GM23338 (cell line): ENCODE data around the gene DTNBP1. TPM values are rescaled to one million over a fixed set of nuclear protein-coding genes. Genes with fewer than 3 reads are reported as not detected.
A peak's percentile ranks its signal among the peaks of the same experiment; 100 is the strongest.

Experiments
- ATAC-seq: fragments of 200-7000 bp; cut with Tn5 transposase; 3 replicates; pipeline ENCODE4 v1.9.1; 2020
- DNase-seq: peaks from one replicate; pipeline ENCODE4 v3.0.0-alpha.2; 2015; ENCODE audit warnings: low spot score
- H2AFZ ChIP-seq: fragments of 200-600 bp; sonication (generic); 2 replicates; pipeline ENCODE4 v1.8.0; 2016; ENCODE audit warnings: antibody characterized with exemption, mild to moderate bottlenecking, moderate library complexity
- H3F3A ChIP-seq: fragments of 200-600 bp; sonication (generic); replicated peaks from 2 replicates; pipeline ENCODE4 v1.8.0; 2017; ENCODE audit warnings: antibody characterized with exemption, mixed run types, low read depth
- H3K27ac ChIP-seq: fragments of 200-600 bp; sonication (generic); 2 replicates; pipeline ENCODE4 v1.6.1; 2016; ENCODE audit warnings: low read depth
- H3K27me3 ChIP-seq: fragments of 200-600 bp; sonication (generic); 2 replicates; pipeline ENCODE4 v1.8.0; 2016; ENCODE audit warnings: mild to moderate bottlenecking, mixed run types, moderate library complexity; ENCODE audit not compliant: insufficient read depth
- H3K36me3 ChIP-seq: fragments of 200-600 bp; sonication (generic); 2 replicates; pipeline ENCODE4 v1.8.0; 2016; ENCODE audit warnings: mild to moderate bottlenecking; ENCODE audit not compliant: insufficient read depth
- H3K4me1 ChIP-seq: fragments of 200-600 bp; sonication (generic); 2 replicates; pipeline ENCODE4 v1.8.0; 2016; ENCODE audit warnings: mild to moderate bottlenecking, moderate library complexity; ENCODE audit not compliant: insufficient read depth
- H3K4me2 ChIP-seq: fragments of 200-600 bp; sonication (generic); 2 replicates; pipeline ENCODE4 v1.7.1; 2017; ENCODE audit warnings: mixed run types
- H3K4me3 ChIP-seq: fragments of 200-600 bp; sonication (generic); 2 replicates; pipeline ENCODE4 v1.6.1; 2016; ENCODE audit warnings: mixed run types
- H3K79me2 ChIP-seq: fragments of 200-600 bp; sonication (generic); replicated peaks from 2 replicates; pipeline ENCODE4 v1.8.0; 2017; ENCODE audit warnings: mild to moderate bottlenecking; ENCODE audit not compliant: insufficient read depth
- H3K9me2 ChIP-seq: fragments of 200-600 bp; sonication (generic); 2 replicates; pipeline ENCODE4 v1.8.0; 2017; ENCODE audit not compliant: insufficient read depth
- H4K20me1 ChIP-seq: fragments of 200-600 bp; sonication (generic); replicated peaks from 2 replicates; pipeline ENCODE4 v1.8.0; 2017; ENCODE audit warnings: mild to moderate bottlenecking; ENCODE audit not compliant: insufficient read depth
- H3K27ac Mint-ChIP-seq: 2 replicates; pipeline ENCODE4 v1.8.0; 2020; ENCODE audit warnings: inconsistent platforms, mild to moderate bottlenecking, moderate library complexity, mixed read lengths
- H3K27me3 Mint-ChIP-seq: 3 replicates; pipeline ENCODE4 v1.8.0; 2022; ENCODE audit warnings: low read depth, mild to moderate bottlenecking, moderate library complexity, mixed read lengths, inconsistent platforms; ENCODE audit not compliant: insufficient read depth, poor library complexity
- H3K36me3 Mint-ChIP-seq: 3 replicates; pipeline ENCODE4 v1.8.0; 2021; ENCODE audit warnings: low read depth, mild to moderate bottlenecking, inconsistent platforms, moderate library complexity, mixed read lengths
- H3K4me1 Mint-ChIP-seq: 3 replicates; pipeline ENCODE4 v1.8.0; 2020; ENCODE audit warnings: mild to moderate bottlenecking, inconsistent platforms, mixed read lengths
- H3K4me3 Mint-ChIP-seq: 3 replicates; pipeline ENCODE4 v1.8.0; 2021; ENCODE audit warnings: moderate library complexity, mild to moderate bottlenecking, inconsistent platforms, mixed read lengths
- H3K9me3 Mint-ChIP-seq: 3 replicates; pipeline ENCODE4 v1.8.0; 2020; ENCODE audit warnings: moderate library complexity, mild to moderate bottlenecking, inconsistent platforms, mixed read lengths
- EZH2 ChIP-seq: fragments of 200-600 bp; sonication (generic); IDR thresholded peaks from one replicate; pipeline ENCODE4 v1.8.0; 2017; ENCODE audit warnings: antibody characterized with exemption, mild to moderate bottlenecking, low read depth; ENCODE audit not compliant: unreplicated experiment
- NANOG ChIP-seq: IDR thresholded peaks from 2 replicates; pipeline ENCODE4 v1.6.1; 2016; ENCODE audit warnings: antibody characterized with exemption, borderline replicate concordance
- STAT1 ChIP-seq: IDR thresholded peaks from one replicate; pipeline ENCODE4 v1.6.1; 2016; ENCODE audit warnings: antibody characterized with exemption; ENCODE audit not compliant: unreplicated experiment
- ZNF114 ChIP-seq: fragments of 250-450 bp; sonication (Bioruptor Pico); IDR thresholded peaks from 2 replicates; pipeline ENCODE4 v1.5.0; 2020; ENCODE audit warnings: mild to moderate bottlenecking, moderate library complexity
- ZNF331 ChIP-seq: fragments of 250-450 bp; sonication (Bioruptor Pico); IDR thresholded peaks from 2 replicates; pipeline ENCODE4 v1.5.0; 2020; ENCODE audit warnings: low read depth, mild to moderate bottlenecking, moderate library complexity
- polyA plus RNA-seq: library from polyadenylated mRNA; unstranded; fragments of >200 nt; fragmentation: Nextera tagmentation; extraction: Ambion mirVana; gene quantifications from 2 replicates; pipeline ENCODE4 v1.2.1, GENCODE V29; 2016
- total RNA-seq: library from RNA; depleted of rRNA; stranded (reverse); fragments of >200 nt; shearing (Covaris generic); gene quantifications from 2 replicates; pipeline ENCODE4 v1.2.3, GENCODE V29; 2014
- TF ChIP-seq, protein P1 (sequence below): fragments of 250-450 bp; sonication (Bioruptor Pico); IDR thresholded peaks from 2 replicates; pipeline ENCODE4 v1.5.0; 2020; ENCODE audit warnings: mild to moderate bottlenecking, moderate library complexity
- TF ChIP-seq, protein P2 (sequence below), 2 experiments: fragments of 200-600 bp in 1 of 2; sonication (generic) in 1 of 2; conservative IDR thresholded peaks; 2 replicates each; pipeline versions ENCODE4 v1.5.1 to v1.6.1; 2016 to 2017; ENCODE audit warnings: antibody characterized with exemption in 2 of 2, low read depth in 2 of 2, mild to moderate bottlenecking in 2 of 2, moderate library complexity in 1 of 2

Gene DTNBP1
- total and polyA plus RNA-seq, 2 experiments from 2014 or later = 12.1 to 20.1 TPM

DNA sequence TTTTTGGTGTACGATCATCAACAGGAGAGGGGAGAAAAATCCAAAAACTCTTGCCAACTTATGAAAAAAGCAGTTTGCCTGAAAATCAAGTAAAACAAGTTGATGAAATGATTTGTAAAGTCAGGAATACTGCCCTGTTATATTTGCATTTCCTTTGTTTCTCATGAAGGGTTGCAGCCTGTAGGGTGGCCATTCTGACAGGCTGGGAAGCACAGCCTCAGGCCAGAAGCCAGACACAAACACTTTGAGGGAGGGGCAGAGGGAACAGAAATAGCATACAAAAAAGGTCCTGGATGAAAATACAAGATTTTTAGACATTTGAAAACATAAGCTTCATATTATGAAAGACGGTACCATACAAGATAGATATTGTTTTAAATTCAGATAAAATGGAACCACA lies 109.8 kb downstream of the DTNBP1 start:
- H3K36me3 ChIP-seq = no peaks in the 10 kb centered on the region
- ATAC-seq = peak; percentile 59
- no peak overlapping the region; the same call in 1 of the 2 replicates for H3K27ac Mint-ChIP-seq

More for the DNA sequence above, 109.8 kb downstream of the DTNBP1 start:
- H3K27me3 Mint-ChIP-seq = peaks cover 6% of the 10 kb centered on the region
- TF ChIP-seq, protein P1, sequence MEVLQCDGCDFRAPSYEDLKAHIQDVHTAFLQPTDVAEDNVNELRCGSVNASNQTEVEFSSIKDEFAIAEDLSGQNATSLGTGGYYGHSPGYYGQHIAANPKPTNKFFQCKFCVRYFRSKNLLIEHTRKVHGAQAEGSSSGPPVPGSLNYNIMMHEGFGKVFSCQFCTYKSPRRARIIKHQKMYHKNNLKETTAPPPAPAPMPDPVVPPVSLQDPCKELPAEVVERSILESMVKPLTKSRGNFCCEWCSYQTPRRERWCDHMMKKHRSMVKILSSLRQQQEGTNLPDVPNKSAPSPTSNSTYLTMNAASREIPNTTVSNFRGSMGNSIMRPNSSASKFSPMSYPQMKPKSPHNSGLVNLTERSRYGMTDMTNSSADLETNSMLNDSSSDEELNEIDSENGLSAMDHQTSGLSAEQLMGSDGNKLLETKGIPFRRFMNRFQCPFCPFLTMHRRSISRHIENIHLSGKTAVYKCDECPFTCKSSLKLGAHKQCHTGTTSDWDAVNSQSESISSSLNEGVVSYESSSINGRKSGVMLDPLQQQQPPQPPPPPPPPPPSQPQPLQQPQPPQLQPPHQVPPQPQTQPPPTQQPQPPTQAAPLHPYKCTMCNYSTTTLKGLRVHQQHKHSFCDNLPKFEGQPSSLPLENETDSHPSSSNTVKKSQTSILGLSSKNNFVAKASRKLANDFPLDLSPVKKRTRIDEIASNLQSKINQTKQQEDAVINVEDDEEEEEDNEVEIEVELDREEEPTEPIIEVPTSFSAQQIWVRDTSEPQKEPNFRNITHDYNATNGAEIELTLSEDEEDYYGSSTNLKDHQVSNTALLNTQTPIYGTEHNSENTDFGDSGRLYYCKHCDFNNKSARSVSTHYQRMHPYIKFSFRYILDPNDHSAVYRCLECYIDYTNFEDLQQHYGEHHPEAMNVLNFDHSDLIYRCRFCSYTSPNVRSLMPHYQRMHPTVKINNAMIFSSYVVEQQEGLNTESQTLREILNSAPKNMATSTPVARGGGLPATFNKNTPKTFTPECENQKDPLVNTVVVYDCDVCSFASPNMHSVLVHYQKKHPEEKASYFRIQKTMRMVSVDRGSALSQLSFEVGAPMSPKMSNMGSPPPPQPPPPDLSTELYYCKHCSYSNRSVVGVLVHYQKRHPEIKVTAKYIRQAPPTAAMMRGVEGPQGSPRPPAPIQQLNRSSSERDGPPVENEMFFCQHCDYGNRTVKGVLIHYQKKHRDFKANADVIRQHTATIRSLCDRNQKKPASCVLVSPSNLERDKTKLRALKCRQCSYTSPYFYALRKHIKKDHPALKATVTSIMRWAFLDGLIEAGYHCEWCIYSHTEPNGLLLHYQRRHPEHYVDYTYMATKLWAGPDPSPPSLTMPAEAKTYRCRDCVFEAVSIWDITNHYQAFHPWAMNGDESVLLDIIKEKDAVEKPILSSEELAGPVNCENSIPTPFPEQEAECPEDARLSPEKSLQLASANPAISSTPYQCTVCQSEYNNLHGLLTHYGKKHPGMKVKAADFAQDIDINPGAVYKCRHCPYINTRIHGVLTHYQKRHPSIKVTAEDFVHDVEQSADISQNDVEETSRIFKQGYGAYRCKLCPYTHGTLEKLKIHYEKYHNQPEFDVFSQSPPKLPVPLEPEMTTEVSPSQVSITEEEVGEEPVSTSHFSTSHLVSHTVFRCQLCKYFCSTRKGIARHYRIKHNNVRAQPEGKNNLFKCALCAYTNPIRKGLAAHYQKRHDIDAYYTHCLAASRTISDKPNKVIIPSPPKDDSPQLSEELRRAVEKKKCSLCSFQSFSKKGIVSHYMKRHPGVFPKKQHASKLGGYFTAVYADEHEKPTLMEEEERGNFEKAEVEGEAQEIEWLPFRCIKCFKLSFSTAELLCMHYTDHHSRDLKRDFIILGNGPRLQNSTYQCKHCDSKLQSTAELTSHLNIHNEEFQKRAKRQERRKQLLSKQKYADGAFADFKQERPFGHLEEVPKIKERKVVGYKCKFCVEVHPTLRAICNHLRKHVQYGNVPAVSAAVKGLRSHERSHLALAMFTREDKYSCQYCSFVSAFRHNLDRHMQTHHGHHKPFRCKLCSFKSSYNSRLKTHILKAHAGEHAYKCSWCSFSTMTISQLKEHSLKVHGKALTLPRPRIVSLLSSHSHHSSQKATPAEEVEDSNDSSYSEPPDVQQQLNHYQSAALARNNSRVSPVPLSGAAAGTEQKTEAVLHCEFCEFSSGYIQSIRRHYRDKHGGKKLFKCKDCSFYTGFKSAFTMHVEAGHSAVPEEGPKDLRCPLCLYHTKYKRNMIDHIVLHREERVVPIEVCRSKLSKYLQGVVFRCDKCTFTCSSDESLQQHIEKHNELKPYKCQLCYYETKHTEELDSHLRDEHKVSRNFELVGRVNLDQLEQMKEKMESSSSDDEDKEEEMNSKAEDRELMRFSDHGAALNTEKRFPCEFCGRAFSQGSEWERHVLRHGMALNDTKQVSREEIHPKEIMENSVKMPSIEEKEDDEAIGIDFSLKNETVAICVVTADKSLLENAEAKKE = no peak
- TF ChIP-seq EZH2 (no peak), NANOG (no peak), ZNF114 (CRISPR knock-in tag) (no peak), ZNF331 (CRISPR knock-in tag) (no peak), STAT1 (no peak)
- TF ChIP-seq, protein P2, sequence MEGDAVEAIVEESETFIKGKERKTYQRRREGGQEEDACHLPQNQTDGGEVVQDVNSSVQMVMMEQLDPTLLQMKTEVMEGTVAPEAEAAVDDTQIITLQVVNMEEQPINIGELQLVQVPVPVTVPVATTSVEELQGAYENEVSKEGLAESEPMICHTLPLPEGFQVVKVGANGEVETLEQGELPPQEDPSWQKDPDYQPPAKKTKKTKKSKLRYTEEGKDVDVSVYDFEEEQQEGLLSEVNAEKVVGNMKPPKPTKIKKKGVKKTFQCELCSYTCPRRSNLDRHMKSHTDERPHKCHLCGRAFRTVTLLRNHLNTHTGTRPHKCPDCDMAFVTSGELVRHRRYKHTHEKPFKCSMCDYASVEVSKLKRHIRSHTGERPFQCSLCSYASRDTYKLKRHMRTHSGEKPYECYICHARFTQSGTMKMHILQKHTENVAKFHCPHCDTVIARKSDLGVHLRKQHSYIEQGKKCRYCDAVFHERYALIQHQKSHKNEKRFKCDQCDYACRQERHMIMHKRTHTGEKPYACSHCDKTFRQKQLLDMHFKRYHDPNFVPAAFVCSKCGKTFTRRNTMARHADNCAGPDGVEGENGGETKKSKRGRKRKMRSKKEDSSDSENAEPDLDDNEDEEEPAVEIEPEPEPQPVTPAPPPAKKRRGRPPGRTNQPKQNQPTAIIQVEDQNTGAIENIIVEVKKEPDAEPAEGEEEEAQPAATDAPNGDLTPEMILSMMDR (conservative IDR thresholded peaks at IDR 0.05; ENCODE audit: low read depth in 2 of 2) = no peak
- no peaks in the 10 kb centered on the region for H4K20me1 ChIP-seq
- H3K9me3 Mint-ChIP-seq = no peaks in the 10 kb centered on the region; the same call in 2 of the 3 replicates
- peaks cover 60% of the 10 kb centered on the region for H3K4me1 ChIP-seq
- DNase-seq = peak; percentile 37
- no peaks in the 10 kb centered on the region for H3F3A ChIP-seq
- no peak overlapping the region for H3K27ac ChIP-seq
- no peaks in the 10 kb centered on the region for H3K27me3 ChIP-seq
- no peak overlapping the region for H3K4me3 Mint-ChIP-seq
- H3K36me3 Mint-ChIP-seq = no peaks in the 10 kb centered on the region
- H3K4me2 ChIP-seq = 0 out of 2 replicates have a peak overlapping the region, but pooled peaks have one; percentile 7
- peaks cover 3% of the 10 kb centered on the region; the same call in 1 of the 2 replicates for H3K9me2 ChIP-seq
- H3K4me1 Mint-ChIP-seq = peaks cover 56% of the 10 kb centered on the region
- H3K4me3 ChIP-seq = no peak overlapping the region
- H2AFZ ChIP-seq = no peak overlapping the region
- no peaks in the 10 kb centered on the region for H3K79me2 ChIP-seq
